Thoracic aorta (tissue), 2 donors: ENCODE data around the gene OR52K1. TPM values are rescaled to one million over a fixed set of nuclear protein-coding genes. Genes with fewer than 3 reads are reported as not detected.

ENCODE experiments used
- ATAC-seq: fragments of 150-250 bp; one replicate; pipeline ENCODE4 v1.8.0; 2017; ENCODE audit warnings: low read depth; ENCODE audit not compliant: insufficient number of reproducible peaks, low FRiP score
- DNase-seq: peaks from one replicate; pipeline ENCODE4 v3.0.0-alpha.2; 2020; ENCODE audit warnings: low spot score
- H3K27ac ChIP-seq, 2 donors: fragments of 200-600 bp; sonication (generic); 1 replicate in 1 of 2; 2 replicates in 1 of 2; pipeline ENCODE4 v1.5.1; 2016; ENCODE audit warnings: mild to moderate bottlenecking in 2 of 2, moderate library complexity in 2 of 2
- H3K27me3 ChIP-seq: fragments of 200-600 bp; sonication (generic); replicated peaks from 2 replicates; pipeline ENCODE4 v1.6.0; 2016; ENCODE audit warnings: mild to moderate bottlenecking; ENCODE audit not compliant: insufficient read depth
- H3K36me3 ChIP-seq: fragments of 200-600 bp; sonication (generic); one replicate; pipeline ENCODE4 v1.5.1; 2016
- H3K4me1 ChIP-seq, 2 donors: fragments of 200-600 bp; sonication (generic); 1 replicate in 1 of 2; 2 replicates in 1 of 2; pipeline versions ENCODE4 v1.5.1 to v1.6.0; 2016; ENCODE audit warnings: low read depth in 2 of 2, mild to moderate bottlenecking in 1 of 2; ENCODE audit not compliant: control insufficient read depth in 1 of 2
- H3K4me3 ChIP-seq: fragments of 200-600 bp; sonication (generic); 2 replicates; pipeline ENCODE4 v1.5.1; 2016; ENCODE audit warnings: mild to moderate bottlenecking
- H3K9me3 ChIP-seq: fragments of 200-600 bp; sonication (generic); 2 replicates; pipeline ENCODE4 v1.5.1; 2016
- total RNA-seq, 2 donors: library from RNA; depleted of rRNA; stranded (reverse); fragments of >200 nt; gene quantifications; one replicate each; pipeline versions ENCODE4 v1.1.0 to v1.2.3, GENCODE V29; 2016
- TF ChIP-seq, protein P1 (sequence below): fragments of 200-600 bp; sonication (generic); IDR thresholded peaks from one replicate; pipeline ENCODE4 v1.5.1; 2019; ENCODE audit warnings: antibody characterized with exemption

OR52K1 gene
- total RNA-seq, 2 donors from 2014 or later: not detected

- Histone ChIP-seq H3K9me3 (no peaks in the 10 kb centered on the region), H3K27me3 (peaks cover 4% of the 10 kb centered on the region), H3K27ac (no peak overlapping the region), H3K36me3 (no peaks in the 10 kb centered on the region), H3K4me3 (no peak overlapping the region), H3K4me1 (no peaks in the 10 kb centered on the region)
- TF ChIP-seq, protein P1, sequence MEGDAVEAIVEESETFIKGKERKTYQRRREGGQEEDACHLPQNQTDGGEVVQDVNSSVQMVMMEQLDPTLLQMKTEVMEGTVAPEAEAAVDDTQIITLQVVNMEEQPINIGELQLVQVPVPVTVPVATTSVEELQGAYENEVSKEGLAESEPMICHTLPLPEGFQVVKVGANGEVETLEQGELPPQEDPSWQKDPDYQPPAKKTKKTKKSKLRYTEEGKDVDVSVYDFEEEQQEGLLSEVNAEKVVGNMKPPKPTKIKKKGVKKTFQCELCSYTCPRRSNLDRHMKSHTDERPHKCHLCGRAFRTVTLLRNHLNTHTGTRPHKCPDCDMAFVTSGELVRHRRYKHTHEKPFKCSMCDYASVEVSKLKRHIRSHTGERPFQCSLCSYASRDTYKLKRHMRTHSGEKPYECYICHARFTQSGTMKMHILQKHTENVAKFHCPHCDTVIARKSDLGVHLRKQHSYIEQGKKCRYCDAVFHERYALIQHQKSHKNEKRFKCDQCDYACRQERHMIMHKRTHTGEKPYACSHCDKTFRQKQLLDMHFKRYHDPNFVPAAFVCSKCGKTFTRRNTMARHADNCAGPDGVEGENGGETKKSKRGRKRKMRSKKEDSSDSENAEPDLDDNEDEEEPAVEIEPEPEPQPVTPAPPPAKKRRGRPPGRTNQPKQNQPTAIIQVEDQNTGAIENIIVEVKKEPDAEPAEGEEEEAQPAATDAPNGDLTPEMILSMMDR: no peak
- ATAC-seq: no peak
- DNase-seq: no peak
Measured at GRCh38 chr11:4496557-4497248, 14.3 kb downstream of the OR52K1 start.

DNA sequence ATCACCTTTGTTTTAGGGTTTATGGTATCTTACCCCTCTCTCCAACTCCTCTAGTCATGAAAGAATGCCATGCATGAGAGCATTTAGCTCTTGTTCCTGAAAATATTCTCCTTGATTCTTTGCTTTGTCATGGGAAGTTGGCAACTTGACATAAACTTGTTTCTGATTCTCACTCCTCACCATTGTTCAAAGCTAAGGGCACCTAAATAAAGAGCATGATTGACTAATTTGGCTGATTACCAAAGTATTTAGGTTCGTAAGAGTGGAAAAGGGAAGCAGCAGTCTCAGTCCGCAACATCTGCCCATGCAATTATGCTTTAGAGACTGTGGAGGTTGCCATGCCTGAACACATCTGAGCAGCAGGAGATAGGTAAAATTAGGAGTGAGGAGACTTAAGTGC is 26.4 kb downstream of the OR52K1 start:
- H3K27me3 ChIP-seq: no peaks in the 10 kb centered on the region
- H3K4me1 ChIP-seq: no peaks in the 10 kb centered on the region
- no peak overlapping the region for H3K4me3 ChIP-seq
- ATAC-seq (no peak), DNase-seq (no peak)
- TF ChIP-seq, protein P1: no peak
- H3K27ac ChIP-seq: no peak overlapping the region
- H3K36me3 ChIP-seq: no peaks in the 10 kb centered on the region
- H3K9me3 ChIP-seq: no peaks in the 10 kb centered on the region

- no peak for DNase-seq
- no peaks in the 10 kb centered on the region for H3K4me1 ChIP-seq
- ATAC-seq: no peak
- H3K4me3 ChIP-seq: no peak overlapping the region
- TF ChIP-seq, protein P1: no peak
- H3K9me3 ChIP-seq: no peaks in the 10 kb centered on the region
- H3K27ac ChIP-seq: no peak overlapping the region
- H3K27me3 ChIP-seq: no peaks in the 10 kb centered on the region
- H3K36me3 ChIP-seq: no peaks in the 10 kb centered on the region
Measured at GRCh38 chr11:4511282-4512245, 29.1 kb downstream of the OR52K1 start.

GRCh38 chr11:4514196-4514595 is 31.8 kb downstream of the OR52K1 start:
- TF ChIP-seq, protein P1: no peak
- Histone ChIP-seq H3K27me3 (no peaks in the 10 kb centered on the region), H3K4me3 (no peak overlapping the region), H3K27ac (no peak overlapping the region), H3K4me1 (no peaks in the 10 kb centered on the region), H3K36me3 (no peaks in the 10 kb centered on the region), H3K9me3 (no peaks in the 10 kb centered on the region)
- ATAC-seq (no peak), DNase-seq (no peak)

- no peak overlapping the region for H3K4me3 ChIP-seq
- no peak overlapping the region for H3K27ac ChIP-seq
- no peaks in the 10 kb centered on the region for H3K27me3 ChIP-seq
- TF ChIP-seq, protein P1: no peak
- DNase-seq (no peak), ATAC-seq (no peak)
- H3K4me1 ChIP-seq: no peaks in the 10 kb centered on the region
- no peaks in the 10 kb centered on the region for H3K36me3 ChIP-seq
- no peaks in the 10 kb centered on the region for H3K9me3 ChIP-seq
Measured at GRCh38 chr11:4522339-4522738, 39.9 kb downstream of the OR52K1 start.
